Measurements from ENCODE around the gene ADAMTS3. TPM values are rescaled to one million over a fixed set of nuclear protein-coding genes. Genes with fewer than 3 reads are reported as not detected.
A peak's percentile ranks its signal among the peaks of the same experiment; 100 is the strongest.

The ADAMTS3 gene
- total RNA-seq, 1 donor from 2014 or later, result not detected

- DNase-seq (ENCODE audit: low spot score), result no peak
- no peaks in the 10 kb centered on the region for H3K36me3 Mint-ChIP-seq (ENCODE audit: low read depth)
- no peaks in the 10 kb centered on the region for H3K4me1 Mint-ChIP-seq (ENCODE audit: low read depth)
- no peak overlapping the region for H3K4me3 Mint-ChIP-seq (ENCODE audit: low read depth)
- no peaks in the 10 kb centered on the region for H3K9me3 Mint-ChIP-seq
- peaks cover 2% of the 10 kb centered on the region for H3K27me3 Mint-ChIP-seq (ENCODE audit: low read depth)
- H3K27ac Mint-ChIP-seq, result no peak overlapping the region
- intact Hi-C loops (cut with micrococcal nuclease), result no loop called here
These were observed 257.7 kb downstream of the ADAMTS3 start for GRCh38 chr4:72311291-72311690.

- Mint-ChIP-seq H3K27ac (no peak overlapping the region), H3K4me1 (ENCODE audit: low read depth) (no peaks in the 10 kb centered on the region), H3K9me3 (no peaks in the 10 kb centered on the region), H3K27me3 (ENCODE audit: low read depth) (peaks cover 2% of the 10 kb centered on the region), H3K4me3 (ENCODE audit: low read depth) (no peak overlapping the region), H3K36me3 (ENCODE audit: low read depth) (no peaks in the 10 kb centered on the region)
- intact Hi-C loops (cut with micrococcal nuclease), result no loop called here
- no peak for DNase-seq (ENCODE audit: low spot score)
These were observed 263.4 kb downstream of the ADAMTS3 start for GRCh38 chr4:72305620-72306019.

GRCh38 chr4:72305080-72305479 is 263.9 kb downstream of the ADAMTS3 start:
- Mint-ChIP-seq H3K4me3 (ENCODE audit: low read depth) (no peak overlapping the region), H3K27ac (no peak overlapping the region), H3K4me1 (ENCODE audit: low read depth) (no peaks in the 10 kb centered on the region), H3K36me3 (ENCODE audit: low read depth) (no peaks in the 10 kb centered on the region), H3K27me3 (ENCODE audit: low read depth) (peaks cover 2% of the 10 kb centered on the region), H3K9me3 (no peaks in the 10 kb centered on the region)
- intact Hi-C loops (cut with micrococcal nuclease), result no loop called here
- DNase-seq (ENCODE audit: low spot score), result no peak

GRCh38 chr4:72302981-72303704 is 265.9 kb downstream of the ADAMTS3 start:
- Mint-ChIP-seq H3K36me3 (ENCODE audit: low read depth) (no peaks in the 10 kb centered on the region), H3K27ac (no peak overlapping the region), H3K27me3 (ENCODE audit: low read depth) (peaks cover 2% of the 10 kb centered on the region), H3K4me1 (ENCODE audit: low read depth) (no peaks in the 10 kb centered on the region), H3K4me3 (ENCODE audit: low read depth) (no peak overlapping the region), H3K9me3 (no peaks in the 10 kb centered on the region)
- peak; percentile 19 for DNase-seq (ENCODE audit: low spot score)
- intact Hi-C loops (cut with micrococcal nuclease), result no loop called here

GRCh38 chr4:72301759-72302158 is 267.3 kb downstream of the ADAMTS3 start:
- Mint-ChIP-seq H3K4me3 (ENCODE audit: low read depth) (no peak overlapping the region), H3K9me3 (no peaks in the 10 kb centered on the region), H3K27ac (no peak overlapping the region), H3K36me3 (ENCODE audit: low read depth) (no peaks in the 10 kb centered on the region), H3K4me1 (ENCODE audit: low read depth) (no peaks in the 10 kb centered on the region), H3K27me3 (ENCODE audit: low read depth) (peaks cover 2% of the 10 kb centered on the region)
- intact Hi-C loops (cut with micrococcal nuclease), result no loop called here
- no peak for DNase-seq (ENCODE audit: low spot score)

GRCh38 chr4:72300126-72300525 is 268.9 kb downstream of the ADAMTS3 start:
- DNase-seq (ENCODE audit: low spot score), result no peak
- peaks cover 2% of the 10 kb centered on the region for H3K27me3 Mint-ChIP-seq (ENCODE audit: low read depth)
- intact Hi-C loops (cut with micrococcal nuclease), result no loop called here
- no peaks in the 10 kb centered on the region for H3K36me3 Mint-ChIP-seq (ENCODE audit: low read depth)
- H3K9me3 Mint-ChIP-seq, result no peaks in the 10 kb centered on the region
- no peak overlapping the region for H3K27ac Mint-ChIP-seq
- no peak overlapping the region for H3K4me3 Mint-ChIP-seq (ENCODE audit: low read depth)
- no peaks in the 10 kb centered on the region for H3K4me1 Mint-ChIP-seq (ENCODE audit: low read depth)

- Mint-ChIP-seq H3K27ac (no peak overlapping the region), H3K27me3 (ENCODE audit: low read depth) (peaks cover 2% of the 10 kb centered on the region), H3K4me3 (ENCODE audit: low read depth) (no peak overlapping the region), H3K9me3 (no peaks in the 10 kb centered on the region), H3K36me3 (ENCODE audit: low read depth) (no peaks in the 10 kb centered on the region), H3K4me1 (ENCODE audit: low read depth) (no peaks in the 10 kb centered on the region)
- no peak for DNase-seq (ENCODE audit: low spot score)
- intact Hi-C loops (cut with micrococcal nuclease), result loop anchor here (10.0 kb wide), 1 partner anchor 719 kb away; no protein-coding TSS in a partner anchor
These were observed 273.0 kb downstream of the ADAMTS3 start for GRCh38 chr4:72295966-72296557.

- H3K4me1 Mint-ChIP-seq (ENCODE audit: low read depth), result no peaks in the 10 kb centered on the region
- intact Hi-C loops (cut with micrococcal nuclease), result loop anchor here (10.0 kb wide), 1 partner anchor 724 kb away; no protein-coding TSS in a partner anchor
- no peak for DNase-seq (ENCODE audit: low spot score)
- H3K36me3 Mint-ChIP-seq (ENCODE audit: low read depth), result no peaks in the 10 kb centered on the region
- H3K27ac Mint-ChIP-seq, result no peak overlapping the region
- no peak overlapping the region for H3K4me3 Mint-ChIP-seq (ENCODE audit: low read depth)
- no peaks in the 10 kb centered on the region for H3K27me3 Mint-ChIP-seq (ENCODE audit: low read depth)
- no peaks in the 10 kb centered on the region for H3K9me3 Mint-ChIP-seq
These were observed 278.3 kb downstream of the ADAMTS3 start for GRCh38 chr4:72290737-72291136.

- intact Hi-C loops (cut with micrococcal nuclease), result no loop called here
- DNase-seq (ENCODE audit: low spot score), result no peak
These were observed 282.1 kb downstream of the ADAMTS3 start for GRCh38 chr4:72286910-72287309.

GRCh38 chr4:72286185-72286584 is 282.8 kb downstream of the ADAMTS3 start:
- DNase-seq (ENCODE audit: low spot score), result no peak
- Mint-ChIP-seq H3K27me3 (ENCODE audit: low read depth) (no peaks in the 10 kb centered on the region), H3K4me3 (ENCODE audit: low read depth) (no peak overlapping the region), H3K36me3 (ENCODE audit: low read depth) (no peaks in the 10 kb centered on the region), H3K27ac (no peak overlapping the region), H3K4me1 (ENCODE audit: low read depth) (no peaks in the 10 kb centered on the region), H3K9me3 (no peaks in the 10 kb centered on the region)
- intact Hi-C loops (cut with micrococcal nuclease), result no loop called here

More at GRCh38 chr4:72286910-72287309, 282.1 kb downstream of the ADAMTS3 start:
- no peak overlapping the region for H3K27ac Mint-ChIP-seq
- no peaks in the 10 kb centered on the region for H3K4me1 Mint-ChIP-seq (ENCODE audit: low read depth)
- no peaks in the 10 kb centered on the region for H3K27me3 Mint-ChIP-seq (ENCODE audit: low read depth)
- no peaks in the 10 kb centered on the region for H3K9me3 Mint-ChIP-seq
- H3K4me3 Mint-ChIP-seq (ENCODE audit: low read depth), result no peak overlapping the region
- H3K36me3 Mint-ChIP-seq (ENCODE audit: low read depth), result no peaks in the 10 kb centered on the region

GRCh38 chr4:72283357-72283756 is 285.7 kb downstream of the ADAMTS3 start:
- Mint-ChIP-seq H3K27me3 (ENCODE audit: low read depth) (no peaks in the 10 kb centered on the region), H3K27ac (no peak overlapping the region), H3K9me3 (no peaks in the 10 kb centered on the region), H3K4me3 (ENCODE audit: low read depth) (no peak overlapping the region), H3K36me3 (ENCODE audit: low read depth) (no peaks in the 10 kb centered on the region), H3K4me1 (ENCODE audit: low read depth) (no peaks in the 10 kb centered on the region)
- intact Hi-C loops (cut with micrococcal nuclease), result no loop called here
- DNase-seq (ENCODE audit: low spot score), result no peak

- no peak for DNase-seq (ENCODE audit: low spot score)
- no peak overlapping the region for H3K27ac Mint-ChIP-seq
- H3K9me3 Mint-ChIP-seq, result no peaks in the 10 kb centered on the region
- H3K27me3 Mint-ChIP-seq (ENCODE audit: low read depth), result no peaks in the 10 kb centered on the region
- H3K4me1 Mint-ChIP-seq (ENCODE audit: low read depth), result no peaks in the 10 kb centered on the region
- intact Hi-C loops (cut with micrococcal nuclease), result no loop called here
- no peaks in the 10 kb centered on the region for H3K36me3 Mint-ChIP-seq (ENCODE audit: low read depth)
- H3K4me3 Mint-ChIP-seq (ENCODE audit: low read depth), result no peak overlapping the region
These were observed 288.8 kb downstream of the ADAMTS3 start for GRCh38 chr4:72280252-72280651.

- intact Hi-C loops (cut with micrococcal nuclease), result no loop called here
- DNase-seq (ENCODE audit: low spot score), result no peak
These were observed 293.6 kb downstream of the ADAMTS3 start for GRCh38 chr4:72275381-72275780.

More at GRCh38 chr4:72275381-72275780, 293.6 kb downstream of the ADAMTS3 start:
- no peaks in the 10 kb centered on the region for H3K36me3 Mint-ChIP-seq (ENCODE audit: low read depth)
- no peaks in the 10 kb centered on the region for H3K9me3 Mint-ChIP-seq
- no peak overlapping the region for H3K4me3 Mint-ChIP-seq (ENCODE audit: low read depth)
- H3K27me3 Mint-ChIP-seq (ENCODE audit: low read depth), result no peaks in the 10 kb centered on the region
- H3K4me1 Mint-ChIP-seq (ENCODE audit: low read depth), result no peaks in the 10 kb centered on the region
- no peak overlapping the region for H3K27ac Mint-ChIP-seq

All from activated T-helper 2 cell treated with anti-CD3 and anti-CD28 coated beads, Interferon-gamma antibody, Interleukin-2, Interleukin-4, amounts not matched to agents 10 μg/mL and 5 μg/mL and 100 μg/mL, durations not matched to agents 14 hours and 24 hours and 36 hours (primary cell).